GM21619 (cell line): Measurements from ENCODE around the gene VPS13D.

Experiments used
- ATAC-seq: cut with Tn5 transposase; IDR thresholded peaks from one replicate; pipeline ENCODE4 v1.9.1; 2021; ENCODE audit not compliant: unreplicated experiment

The VPS13D gene

DNA sequence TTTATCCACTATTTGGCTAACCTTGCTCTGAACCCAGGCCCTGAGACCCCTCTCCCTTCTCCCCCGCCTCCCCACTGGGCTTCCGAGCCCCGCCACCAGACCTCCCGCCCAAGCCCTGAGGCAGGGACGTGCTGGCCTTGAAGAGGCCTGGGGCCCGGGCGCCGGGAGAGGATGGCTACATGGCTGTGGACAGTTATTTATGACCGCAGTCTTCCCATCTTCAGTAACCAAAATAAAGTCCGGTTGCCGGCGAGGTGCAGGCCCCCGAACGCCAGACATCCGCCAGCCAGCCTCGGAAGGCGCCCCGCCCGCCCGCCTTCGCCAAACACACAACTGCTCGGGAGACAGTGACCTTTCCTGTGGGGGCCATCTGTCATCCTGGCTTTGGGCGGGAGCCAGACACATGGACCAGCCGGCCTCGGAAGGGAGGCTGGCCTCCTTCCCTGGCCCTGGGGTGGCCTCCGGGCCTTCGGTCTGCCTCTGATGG, 319.2 kb downstream of the VPS13D start:
- no peak for ATAC-seq

DNA sequence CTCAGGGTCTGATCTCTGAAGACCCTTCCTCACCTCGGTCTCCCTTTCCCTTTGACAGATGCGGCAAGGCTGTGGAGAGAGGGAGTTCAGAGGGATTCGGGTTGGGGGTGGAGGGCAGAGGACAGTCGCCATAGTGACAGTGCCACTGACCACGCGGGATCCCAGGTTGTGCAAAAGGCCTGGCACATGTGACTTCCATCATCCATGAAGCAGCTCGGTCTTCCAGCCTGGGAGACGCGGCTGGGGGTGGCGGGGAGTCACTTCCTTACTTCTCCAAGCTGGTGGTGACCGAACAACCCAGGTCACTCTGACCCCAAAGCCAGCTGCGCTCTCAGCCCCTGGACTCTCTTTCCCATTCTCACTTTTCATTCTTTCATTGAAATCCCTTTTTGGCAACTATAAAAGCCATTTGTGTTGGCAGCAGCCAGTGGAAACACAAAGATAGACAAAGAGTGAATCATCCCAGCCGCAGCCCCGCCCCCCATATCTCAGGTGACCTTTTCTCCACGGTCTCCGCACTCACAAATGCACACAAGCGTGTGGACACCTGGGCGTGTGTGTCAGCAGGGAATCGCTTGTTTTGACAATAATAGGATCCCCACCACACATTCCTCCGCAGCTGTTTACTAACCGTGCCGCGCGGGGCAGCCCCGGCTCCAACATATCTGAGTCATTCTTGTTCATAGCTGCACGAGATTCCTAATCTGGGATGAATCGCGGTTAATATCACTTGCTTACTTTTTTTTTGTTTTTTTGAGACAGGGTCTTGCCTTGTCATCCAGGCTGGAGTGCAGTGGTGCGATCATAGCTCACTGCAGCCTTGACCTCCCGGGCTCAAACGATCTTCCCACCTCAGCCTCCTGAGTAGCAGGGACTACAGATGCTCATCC, 319.9 kb downstream of the VPS13D start:
- ATAC-seq: no peak

DNA sequence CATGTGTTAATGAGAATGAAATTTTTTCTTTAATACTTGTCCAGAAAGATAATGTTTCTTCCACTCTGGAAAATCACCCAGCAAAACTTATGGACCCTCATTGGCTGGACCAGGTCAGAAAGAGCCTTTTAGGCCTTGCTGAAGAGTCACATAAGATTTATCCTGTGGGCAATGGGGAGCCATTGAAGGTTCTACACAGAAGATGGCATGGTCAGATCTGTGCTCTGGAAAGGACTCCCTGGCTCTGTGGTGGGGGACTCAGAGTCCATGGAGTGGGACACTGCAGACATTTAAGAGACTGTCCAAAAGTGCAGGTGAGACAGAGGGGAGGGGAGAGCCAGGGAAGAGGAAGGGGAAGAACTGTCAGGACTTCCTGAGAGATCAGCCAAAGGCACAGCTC, 321.8 kb downstream of the VPS13D start:
- ATAC-seq: no peak

DNA sequence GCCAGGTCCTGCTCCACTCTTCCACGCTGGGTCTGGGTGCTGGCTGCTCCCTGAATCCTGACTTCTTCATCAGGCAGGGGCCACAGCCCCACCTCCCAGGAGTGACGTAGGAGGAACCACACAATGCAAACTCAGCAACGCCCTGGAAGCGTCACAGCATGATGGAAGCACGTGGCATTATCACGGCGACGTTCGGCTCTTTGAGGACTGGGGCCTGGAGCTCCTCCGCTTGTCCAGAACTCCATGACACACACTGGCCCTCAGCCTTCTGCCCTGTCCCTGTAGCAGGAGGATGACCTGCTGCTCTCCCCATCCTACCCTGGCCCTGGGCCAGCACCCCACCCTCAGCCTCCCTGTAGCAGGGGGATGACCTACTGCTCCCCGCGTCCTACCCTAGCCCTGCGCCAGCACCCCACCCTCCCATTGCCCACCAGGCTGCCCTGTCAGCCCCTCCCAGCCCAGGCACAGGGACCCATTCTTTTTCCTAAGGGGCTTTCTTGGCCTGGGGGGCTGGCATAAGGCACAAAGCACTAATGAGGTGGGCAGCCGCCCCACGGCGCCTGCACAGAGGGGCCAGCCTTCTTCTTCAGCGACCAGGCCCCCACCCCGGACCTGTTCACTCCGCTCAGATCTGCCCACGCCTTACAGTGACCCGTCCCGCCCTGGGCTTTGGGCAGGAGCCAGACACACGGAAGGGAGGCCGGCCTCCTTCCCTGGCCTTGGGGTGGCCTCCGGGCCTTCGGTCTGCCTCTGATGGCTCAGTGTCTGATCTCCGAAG, 322.5 kb downstream of the VPS13D start:
- no peak for ATAC-seq

DNA sequence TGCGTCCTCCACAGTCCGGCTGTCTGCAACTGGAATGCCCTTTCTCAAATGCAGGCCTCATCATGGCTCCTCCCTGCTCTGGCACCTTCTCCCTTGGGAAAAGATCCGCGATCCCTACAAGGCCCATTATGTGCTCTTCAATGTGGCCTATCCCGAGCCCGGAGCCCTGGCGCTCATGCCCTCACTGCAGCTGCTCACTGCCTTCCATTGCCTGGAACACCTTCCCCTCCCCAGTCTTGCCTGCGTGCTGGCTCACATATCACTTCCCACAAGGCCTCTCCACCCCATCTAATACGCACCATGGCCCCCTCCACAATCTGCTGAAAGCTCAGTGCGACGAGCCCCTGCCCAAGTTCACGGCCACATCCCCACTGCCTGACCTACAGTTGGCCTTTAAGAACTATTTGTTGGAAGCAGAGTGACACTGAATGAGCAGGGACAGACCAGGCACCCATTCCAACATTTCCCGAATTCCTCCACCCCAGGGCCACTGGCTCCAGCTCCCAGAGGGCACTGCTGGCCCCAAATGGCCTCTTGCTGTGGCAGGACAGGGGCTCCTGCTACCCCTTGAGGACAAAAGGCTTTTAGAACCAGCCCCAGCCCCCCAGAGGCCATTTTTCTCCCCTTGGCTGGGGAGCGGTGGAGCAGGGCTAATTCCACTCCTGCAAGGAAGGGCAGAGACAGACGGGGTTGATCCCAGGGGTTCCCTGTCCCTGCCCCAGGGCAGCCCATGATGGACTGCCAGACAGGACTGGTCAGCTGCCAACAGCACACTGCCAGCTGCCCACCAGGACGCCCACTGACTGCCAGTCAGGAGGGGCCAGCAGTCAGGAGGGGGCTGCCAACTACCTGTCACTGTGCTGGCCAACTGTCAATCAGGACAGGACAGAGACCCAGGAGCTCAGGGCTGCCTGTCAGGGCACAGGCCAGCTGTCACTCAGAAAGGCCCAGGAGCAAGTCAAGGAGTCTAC, 323.4 kb downstream of the VPS13D start:
- ATAC-seq: no peak

DNA sequence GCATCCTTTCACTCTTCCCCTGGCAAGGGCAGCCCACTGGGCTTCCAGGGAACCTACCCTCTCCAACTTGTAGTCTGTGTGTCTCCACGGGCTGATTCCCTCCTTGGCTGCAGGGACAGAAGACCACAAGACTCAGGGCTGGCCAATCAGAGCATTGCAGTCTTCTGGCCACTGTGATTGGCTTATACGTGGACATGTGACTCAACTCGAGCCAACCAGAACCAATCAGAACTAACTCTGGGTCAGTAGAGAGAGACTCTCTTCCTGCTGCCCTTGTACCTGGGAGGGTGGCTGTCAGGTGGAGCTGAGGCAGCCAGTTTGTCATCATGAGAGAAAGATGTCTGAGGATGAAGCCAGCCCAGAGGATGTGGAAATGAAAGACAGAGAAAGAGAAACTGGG, 324.1 kb downstream of the VPS13D start:
- ATAC-seq: no peak

DNA sequence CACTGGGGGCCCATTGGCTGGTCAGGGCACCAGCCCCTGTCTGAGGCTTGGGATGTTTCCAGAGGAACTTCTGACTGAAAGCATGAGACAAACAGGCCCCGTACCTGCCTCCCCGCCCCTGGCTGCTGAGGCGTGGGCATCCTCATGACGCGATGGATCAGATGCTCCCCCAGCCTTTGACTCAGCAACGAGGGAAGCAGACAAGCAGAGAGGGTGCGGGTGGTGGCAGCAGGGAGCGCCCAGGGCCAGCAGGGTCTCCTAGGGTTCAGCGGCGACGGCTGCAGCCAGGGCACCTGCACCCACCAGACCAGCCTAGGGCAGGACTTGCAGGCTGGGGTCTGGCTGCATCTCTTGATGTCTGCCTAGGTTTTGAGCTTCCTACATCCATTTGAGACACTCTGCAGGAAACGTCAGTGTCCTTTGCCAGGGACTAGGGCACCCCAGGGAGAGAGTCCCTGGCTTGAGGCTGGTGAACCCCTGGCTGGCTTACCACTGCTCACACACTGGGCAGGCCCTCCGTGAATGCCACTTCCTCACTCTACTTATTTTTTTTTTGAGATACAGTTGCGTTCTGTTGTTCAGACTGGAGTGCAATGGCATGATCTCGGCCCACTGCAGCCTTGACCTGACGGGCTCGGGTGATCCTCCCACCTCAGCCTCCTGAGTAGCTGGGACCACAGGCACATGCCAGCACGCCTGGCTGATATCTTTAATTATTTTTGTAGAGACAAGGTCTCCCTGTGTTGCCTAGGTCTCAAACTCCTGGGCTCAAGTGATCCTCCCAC, 324.9 kb downstream of the VPS13D start:
- no peak for ATAC-seq

DNA sequence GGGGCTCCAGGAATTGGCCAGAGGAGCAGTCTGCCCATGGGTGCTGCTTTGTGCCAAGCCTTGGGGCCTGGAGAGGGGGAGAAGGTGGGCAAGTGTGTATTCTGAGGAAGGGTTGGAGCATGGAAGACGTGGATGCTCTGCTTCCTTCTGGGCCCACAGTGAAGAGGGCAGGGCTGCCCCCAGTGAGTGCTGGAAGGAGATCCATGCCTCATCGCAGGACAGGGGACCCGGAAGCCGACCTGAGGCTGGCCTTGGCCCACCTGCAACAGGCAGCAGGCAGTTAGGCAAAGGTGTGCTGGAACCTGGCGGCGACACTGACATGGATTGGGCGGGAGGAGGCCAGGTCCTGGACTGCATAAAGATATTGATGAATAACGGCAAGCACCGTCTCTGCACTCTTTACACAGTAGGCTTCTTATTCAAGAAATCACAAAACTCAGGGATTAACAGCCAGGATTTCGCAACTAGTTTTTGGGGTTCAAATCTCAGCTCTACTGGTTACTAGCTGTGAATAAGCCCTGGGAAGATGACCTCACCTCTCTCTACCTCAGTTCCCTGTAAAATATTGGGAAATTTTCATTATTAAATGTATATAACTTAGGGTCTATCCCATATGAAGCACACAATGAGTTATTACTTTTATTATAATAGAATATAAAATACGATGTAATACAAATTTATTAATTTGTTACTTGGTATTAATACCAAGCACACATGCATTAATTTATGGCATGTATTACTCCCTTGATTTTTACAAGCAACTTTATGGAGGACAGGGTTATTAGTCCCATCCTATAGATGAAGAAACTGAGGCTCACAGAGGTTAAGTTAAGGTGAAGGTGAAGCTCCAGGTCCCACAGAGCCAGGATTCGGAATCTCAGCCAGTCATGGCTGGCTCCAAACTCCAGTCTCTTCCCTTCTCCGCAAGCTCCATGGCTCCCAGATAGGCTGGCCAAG, 325.9 kb downstream of the VPS13D start:
- no peak for ATAC-seq

DNA sequence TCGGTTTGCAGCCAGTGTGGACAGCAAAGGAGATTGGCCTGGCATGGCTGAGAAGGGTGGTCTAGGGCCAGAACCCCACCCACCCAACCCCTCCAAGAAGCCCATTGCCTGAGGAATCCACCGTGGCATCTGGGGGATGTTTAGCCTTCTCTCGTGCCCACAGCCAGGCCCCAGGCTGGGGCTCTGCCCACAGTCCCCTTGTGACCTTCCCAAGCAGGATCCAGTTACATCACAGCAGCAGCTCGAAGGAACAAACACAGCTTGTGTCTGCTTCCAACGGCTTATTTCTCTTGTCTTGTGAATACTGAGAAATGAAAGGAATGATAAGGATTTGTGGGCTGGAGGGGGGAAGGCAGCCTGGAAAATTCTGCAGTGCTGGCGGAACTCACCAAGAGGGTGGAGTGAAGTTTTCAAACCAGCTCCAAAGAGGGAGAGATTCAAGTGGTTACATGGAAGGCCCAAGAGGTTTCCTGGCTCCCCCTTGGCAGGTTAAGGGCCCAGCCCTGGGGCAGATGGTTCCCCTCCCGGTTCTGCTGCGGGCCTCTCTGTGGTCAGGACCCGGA, 326.6 kb downstream of the VPS13D start:
- ATAC-seq: no peak

DNA sequence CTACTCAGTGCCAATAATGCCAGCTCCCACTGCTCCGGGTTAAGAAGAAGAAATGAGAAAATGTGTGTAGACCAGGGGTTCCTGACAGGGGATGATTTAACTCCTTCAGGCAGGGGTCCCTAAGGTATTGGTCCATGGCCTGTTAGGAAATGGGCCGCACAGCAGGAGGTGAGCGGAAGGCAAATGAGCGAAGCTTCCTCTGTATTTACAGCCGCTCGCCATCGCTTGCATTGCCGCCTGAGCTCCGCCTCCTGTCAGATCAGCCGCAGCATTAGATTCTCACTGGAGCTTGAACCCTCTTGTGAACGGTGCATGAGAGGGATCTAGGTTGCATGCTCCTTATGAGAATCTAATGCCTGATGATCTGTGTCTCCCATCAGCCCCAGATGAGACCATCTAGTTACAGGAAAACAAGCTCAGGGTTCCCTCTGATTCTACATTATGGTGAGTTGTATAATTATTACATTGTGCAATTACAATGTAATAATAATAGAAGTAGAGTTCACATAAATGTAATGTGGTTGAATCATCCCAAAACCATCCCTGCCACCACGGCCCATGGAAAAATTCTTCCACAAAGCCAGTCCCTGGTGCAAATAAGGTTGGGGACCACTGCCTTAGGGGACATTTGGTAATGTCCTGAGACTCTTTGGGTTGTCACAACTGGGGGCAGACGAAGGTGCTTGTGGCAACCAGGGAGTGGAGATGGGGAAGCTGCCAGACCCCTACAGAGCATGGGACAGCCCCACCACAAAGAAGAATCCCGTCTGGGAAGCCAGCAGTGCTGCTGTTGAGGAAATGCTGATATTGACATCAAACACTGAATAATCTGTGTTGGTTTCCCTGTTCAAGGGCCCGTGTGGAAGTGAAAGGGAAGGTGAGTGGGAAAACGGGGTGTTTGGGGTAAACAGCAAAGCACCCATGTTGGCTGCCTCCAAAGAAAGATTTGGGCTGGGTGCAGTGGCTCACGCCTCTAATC, 327.4 kb downstream of the VPS13D start:
- ATAC-seq: no peak

DNA sequence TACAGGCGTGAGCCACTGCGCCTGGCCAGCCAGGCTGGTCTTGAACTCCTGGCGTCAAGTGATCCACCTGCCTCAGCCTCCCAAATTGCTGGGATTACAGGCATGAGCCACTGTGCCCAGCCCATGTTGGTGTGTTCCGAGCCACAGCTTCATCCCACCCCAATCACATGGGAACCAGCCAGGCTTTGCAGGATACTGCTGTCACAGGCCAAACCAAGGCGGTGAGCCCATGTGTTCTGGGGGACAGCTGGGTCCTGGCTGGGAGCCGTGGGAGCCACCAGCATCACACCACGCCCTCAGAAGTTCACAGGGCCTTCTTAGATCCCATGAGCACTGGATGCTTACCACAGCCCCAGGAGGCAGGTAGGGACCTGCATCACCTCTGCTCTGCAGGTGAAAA, 331.3 kb downstream of the VPS13D start:
- no peak for ATAC-seq
